Muscle of back (tissue), 11 donors: Measurements from ENCODE around the gene SH3RF1. TPM values are rescaled to one million over a fixed set of nuclear protein-coding genes. Genes with fewer than 3 reads are reported as not detected.
A peak's percentile ranks its signal among the peaks of the same experiment; 100 is the strongest.

Experiments
- DNase-seq, 3 donors: peaks; one replicate each; pipeline versions ENCODE4 v3.0.0 to v3.0.0-alpha.2; 2013
- polyA plus RNA-seq, 10 donors: library from polyadenylated mRNA; unstranded; fragments of 120-200 nt; gene quantifications; one replicate each; pipeline ENCODE4 v1.2.1, GENCODE V29; 2013; ENCODE audit not compliant: insufficient read length in 10 of 10

The SH3RF1 gene
- polyA plus RNA-seq, 10 donors = 13.2 to 20.5 (median 17.4) TPM

- peak in 2 of 3 donors; percentile 38 to 66 for DNase-seq
These were observed 18.2 kb downstream of the SH3RF1 start for GRCh38 chr4:169252339-169253112.

- DNase-seq = no peak
These were observed 19.2 kb downstream of the SH3RF1 start for GRCh38 chr4:169251291-169252235.

- no peak for DNase-seq
These were observed 20.0 kb downstream of the SH3RF1 start for GRCh38 chr4:169250796-169251195.

GRCh38 chr4:169249999-169250398 is 20.8 kb downstream of the SH3RF1 start:
- DNase-seq = no peak

- DNase-seq = no peak
These were observed 21.4 kb downstream of the SH3RF1 start for GRCh38 chr4:169249214-169249973.

GRCh38 chr4:169248645-169249044 is 22.1 kb downstream of the SH3RF1 start:
- DNase-seq = no peak

- no peak for DNase-seq
These were observed 23.8 kb downstream of the SH3RF1 start for GRCh38 chr4:169246957-169247396.

- no peak for DNase-seq
These were observed 24.5 kb downstream of the SH3RF1 start for GRCh38 chr4:169246279-169246678.

GRCh38 chr4:169245061-169245460 is 25.7 kb downstream of the SH3RF1 start:
- DNase-seq = no peak

GRCh38 chr4:169243825-169244609 is 26.7 kb downstream of the SH3RF1 start:
- peak in 2 of 3 donors; percentile 39 to 44 for DNase-seq

GRCh38 chr4:169241464-169241863 is 29.3 kb downstream of the SH3RF1 start:
- DNase-seq = peak in 1 of 3 donors; percentile 32

GRCh38 chr4:169239221-169239905 is 31.4 kb downstream of the SH3RF1 start:
- DNase-seq = no peak

GRCh38 chr4:169238445-169238844 is 32.3 kb downstream of the SH3RF1 start:
- no peak for DNase-seq

GRCh38 chr4:169236873-169237626 is 33.7 kb downstream of the SH3RF1 start:
- DNase-seq = peak; percentile 17 to 52 (median 31)

- no peak for DNase-seq
These were observed 34.7 kb downstream of the SH3RF1 start for GRCh38 chr4:169236078-169236477.

- DNase-seq = no peak
These were observed 36.5 kb downstream of the SH3RF1 start for GRCh38 chr4:169234137-169234855.

- no peak for DNase-seq
These were observed 37.1 kb downstream of the SH3RF1 start for GRCh38 chr4:169233691-169234090.

- DNase-seq = no peak
These were observed 39.0 kb downstream of the SH3RF1 start for GRCh38 chr4:169231647-169232262.
